HTERT RPE-1 (cell line): Measurements from ENCODE around the gene HECTD1.
"Not testable (repeated sequence)": the region's sequence is repeated elsewhere in the genome, so short reads cannot be mapped to it uniquely, and the experiment has no call there.

Source experiments
- in situ Hi-C: fragments of 300-500 bp; cut with MboI; formaldehyde crosslinking; loops from 4 replicates; pipeline ENCODE4 v1.14.3; 2020; ENCODE audit warnings: low sequenced_read_pairs

The HECTD1 gene

GRCh38 chr14:31095817-31096216 is 111.8 kb downstream of the HECTD1 start:
- in situ Hi-C loops = not testable (repeated sequence)

- in situ Hi-C loops = not testable (repeated sequence)
Observed at GRCh38 chr14:31093884-31094839, 113.4 kb downstream of the HECTD1 start.

GRCh38 chr14:31092160-31092708 is 115.4 kb downstream of the HECTD1 start:
- in situ Hi-C loops = no loop called here

- in situ Hi-C loops = no loop called here
Observed at GRCh38 chr14:31090883-31091764, 116.5 kb downstream of the HECTD1 start.

- in situ Hi-C loops = not testable (repeated sequence)
Observed at GRCh38 chr14:31086466-31086865, 121.1 kb downstream of the HECTD1 start.

GRCh38 chr14:31085027-31085426 is 122.6 kb downstream of the HECTD1 start:
- in situ Hi-C loops = no loop called here

- in situ Hi-C loops = no loop called here
Observed at GRCh38 chr14:31084385-31084784, 123.2 kb downstream of the HECTD1 start.

GRCh38 chr14:31083781-31084180 is 123.8 kb downstream of the HECTD1 start:
- in situ Hi-C loops = no loop called here

GRCh38 chr14:31080484-31080883 is 127.1 kb downstream of the HECTD1 start:
- in situ Hi-C loops = no loop called here

- in situ Hi-C loops = no loop called here
Observed at GRCh38 chr14:31080056-31080455, 127.5 kb downstream of the HECTD1 start.

GRCh38 chr14:31078766-31079165 is 128.8 kb downstream of the HECTD1 start:
- in situ Hi-C loops = no loop called here

- in situ Hi-C loops = no loop called here
Observed at GRCh38 chr14:31075144-31075543, 132.4 kb downstream of the HECTD1 start.

GRCh38 chr14:31071151-31071550 is 136.4 kb downstream of the HECTD1 start:
- in situ Hi-C loops = no loop called here

GRCh38 chr14:31070431-31070830 is 137.2 kb downstream of the HECTD1 start:
- in situ Hi-C loops = no loop called here

- in situ Hi-C loops = no loop called here
Observed at GRCh38 chr14:31069343-31069742, 138.2 kb downstream of the HECTD1 start.

GRCh38 chr14:31068235-31068634 is 139.4 kb downstream of the HECTD1 start:
- in situ Hi-C loops = no loop called here

GRCh38 chr14:31062908-31063307 is 144.7 kb downstream of the HECTD1 start:
- in situ Hi-C loops = not testable (repeated sequence)

GRCh38 chr14:31060253-31060875 is 147.2 kb downstream of the HECTD1 start:
- in situ Hi-C loops = no loop called here

GRCh38 chr14:31059152-31059924 is 148.3 kb downstream of the HECTD1 start:
- in situ Hi-C loops = no loop called here
